ENCODE measurements around the gene C19orf85. TPM values are rescaled to one million over a fixed set of nuclear protein-coding genes. Genes with fewer than 3 reads are reported as not detected.

C19orf85 gene
- total RNA-seq, 1 experiment from 2014 or later = not detected

DNA sequence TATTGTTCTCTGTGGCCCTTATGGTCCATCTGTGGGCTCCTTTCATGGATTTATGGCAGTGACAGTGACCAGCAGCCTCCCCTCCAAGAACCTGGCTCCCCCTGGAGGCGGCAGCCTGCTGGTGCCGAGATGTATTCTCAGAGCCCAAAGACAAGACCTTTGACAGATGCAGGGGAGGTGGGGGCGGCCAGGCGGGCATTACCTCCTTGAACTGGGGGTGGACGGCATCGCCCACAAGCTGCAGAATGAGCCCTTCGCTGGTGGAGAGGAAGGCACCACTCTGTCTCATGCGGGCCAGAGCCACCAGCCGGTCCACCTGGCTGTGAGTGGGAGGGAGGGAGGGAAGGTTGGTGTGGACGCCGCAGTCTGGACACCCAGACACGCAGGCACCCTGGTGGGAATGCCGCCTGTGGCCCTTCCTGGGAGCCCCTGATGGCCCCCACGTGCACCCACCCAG is 9.7 kb downstream of the C19orf85 start:
- Mint-ChIP-seq H3K27me3 (ENCODE audit: insufficient read depth, unreplicated experiment) (peaks cover 17% of the 10 kb centered on the region), H3K4me3 (ENCODE audit: unreplicated experiment) (no peak overlapping the region), H3K9me3 (ENCODE audit: unreplicated experiment) (no peaks in the 10 kb centered on the region), H3K36me3 (ENCODE audit: insufficient read depth, unreplicated experiment) (peaks cover 8% of the 10 kb centered on the region), H3K27ac (ENCODE audit: unreplicated experiment) (no peak overlapping the region), H3K4me1 (ENCODE audit: low read depth, unreplicated experiment) (peaks cover 15% of the 10 kb centered on the region)
- Histone ChIP-seq H3K27me3 (replicated peaks; ENCODE audit: control insufficient read depth, insufficient read depth, low read length) (peaks cover 2% of the 10 kb centered on the region; the same call in 1 of the 2 replicates), H3K4me1 (peaks cover 21% of the 10 kb centered on the region), H3K4me3 (ENCODE audit: low read depth, low read length) (no peak overlapping the region), H3K9me3 (no peaks in the 10 kb centered on the region), H3K36me3 (ENCODE audit: control insufficient read depth, insufficient read depth, low read length) (no peaks in the 10 kb centered on the region; the same call in none of the 2 replicates)
- peak; percentile 68 for DNase-seq
- CTCF ChIA-PET = no interaction called here
- intact Hi-C loops (cut with micrococcal nuclease; ENCODE audit: unreplicated experiment) = no loop called here
- no TSS peak for BruUV-seq (replicated peaks)
- TF ChIP-seq, protein P1, sequence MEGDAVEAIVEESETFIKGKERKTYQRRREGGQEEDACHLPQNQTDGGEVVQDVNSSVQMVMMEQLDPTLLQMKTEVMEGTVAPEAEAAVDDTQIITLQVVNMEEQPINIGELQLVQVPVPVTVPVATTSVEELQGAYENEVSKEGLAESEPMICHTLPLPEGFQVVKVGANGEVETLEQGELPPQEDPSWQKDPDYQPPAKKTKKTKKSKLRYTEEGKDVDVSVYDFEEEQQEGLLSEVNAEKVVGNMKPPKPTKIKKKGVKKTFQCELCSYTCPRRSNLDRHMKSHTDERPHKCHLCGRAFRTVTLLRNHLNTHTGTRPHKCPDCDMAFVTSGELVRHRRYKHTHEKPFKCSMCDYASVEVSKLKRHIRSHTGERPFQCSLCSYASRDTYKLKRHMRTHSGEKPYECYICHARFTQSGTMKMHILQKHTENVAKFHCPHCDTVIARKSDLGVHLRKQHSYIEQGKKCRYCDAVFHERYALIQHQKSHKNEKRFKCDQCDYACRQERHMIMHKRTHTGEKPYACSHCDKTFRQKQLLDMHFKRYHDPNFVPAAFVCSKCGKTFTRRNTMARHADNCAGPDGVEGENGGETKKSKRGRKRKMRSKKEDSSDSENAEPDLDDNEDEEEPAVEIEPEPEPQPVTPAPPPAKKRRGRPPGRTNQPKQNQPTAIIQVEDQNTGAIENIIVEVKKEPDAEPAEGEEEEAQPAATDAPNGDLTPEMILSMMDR (IDR thresholded peaks at IDR 0.05; ENCODE audit: insufficient read depth in 1 of 2, low read depth in 1 of 2, low read length in 1 of 2, severe bottlenecking in 1 of 2, unreplicated experiment in 1 of 2) = peak; percentile 66 to 69
- POLR2A ChIA-PET = interaction anchor here (0.6 kb wide), 1 partner anchor 175 kb away, joined by 3 read pairs; no protein-coding TSS in a partner anchor

DNA sequence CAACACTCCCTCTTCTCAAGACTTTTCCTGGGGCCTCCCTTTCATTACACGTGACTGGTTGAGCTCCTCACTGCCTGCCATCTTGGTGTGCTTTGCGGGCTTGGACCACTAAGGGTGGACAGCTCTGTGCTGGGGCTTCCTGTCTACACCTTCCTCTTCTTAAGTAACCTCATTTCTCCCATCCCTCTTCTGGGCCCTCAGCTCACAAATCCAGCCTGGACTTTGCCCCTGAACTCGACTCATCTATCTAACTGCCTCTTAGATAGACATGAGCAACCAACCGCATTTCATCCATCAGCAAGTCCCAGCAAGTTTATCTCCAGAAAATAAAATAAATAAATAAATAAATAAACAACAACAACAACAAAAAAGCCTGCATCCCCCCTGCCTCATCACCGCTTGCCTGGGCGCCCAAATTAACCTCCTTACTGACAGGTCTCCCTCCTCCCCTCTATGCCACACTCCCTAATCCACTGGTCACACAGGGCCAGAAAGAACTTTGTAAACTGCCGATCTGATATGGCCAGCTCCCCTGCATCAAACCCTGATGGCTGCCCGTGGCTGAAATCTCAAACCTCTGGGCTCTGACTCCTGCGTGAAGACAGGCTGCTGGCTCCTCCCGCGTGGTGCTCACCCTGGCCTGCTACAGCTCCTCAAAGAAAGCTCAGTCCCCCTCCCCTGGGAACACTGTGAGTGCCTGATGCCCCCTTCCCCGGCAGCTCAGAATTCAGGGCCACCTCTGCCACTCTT is 10.9 kb downstream of the C19orf85 start:
- Mint-ChIP-seq H3K4me1 (ENCODE audit: low read depth, unreplicated experiment) (peaks cover 15% of the 10 kb centered on the region), H3K27me3 (ENCODE audit: insufficient read depth, unreplicated experiment) (peaks cover 19% of the 10 kb centered on the region), H3K27ac (ENCODE audit: unreplicated experiment) (no peak overlapping the region), H3K9me3 (ENCODE audit: unreplicated experiment) (no peaks in the 10 kb centered on the region), H3K36me3 (ENCODE audit: insufficient read depth, unreplicated experiment) (peaks cover 8% of the 10 kb centered on the region), H3K4me3 (ENCODE audit: unreplicated experiment) (peak overlapping the region; percentile 39)
- H3K27me3 ChIP-seq (replicated peaks; ENCODE audit: control insufficient read depth, insufficient read depth, low read length) = peaks cover 2% of the 10 kb centered on the region; the same call in 1 of the 2 replicates
- DNase-seq = no peak
- BruUV-seq (replicated peaks) = no TSS peak
- H3K4me1 ChIP-seq = peaks cover 18% of the 10 kb centered on the region; the same call in 1 of the 2 replicates
- H3K36me3 ChIP-seq (ENCODE audit: control insufficient read depth, insufficient read depth, low read length) = no peaks in the 10 kb centered on the region; the same call in none of the 2 replicates
- no peaks in the 10 kb centered on the region for H3K9me3 ChIP-seq
- intact Hi-C loops (cut with micrococcal nuclease; ENCODE audit: unreplicated experiment) = no loop called here
- TF ChIP-seq, protein P1 (IDR thresholded peaks at IDR 0.05; ENCODE audit: insufficient read depth in 1 of 2, low read depth in 1 of 2, low read length in 1 of 2, severe bottlenecking in 1 of 2, unreplicated experiment in 1 of 2) = no peak
- no peak overlapping the region for H3K4me3 ChIP-seq (ENCODE audit: low read depth, low read length)
- POLR2A ChIA-PET = interaction anchor here (1.1 kb wide), 2 partner anchors 8 to 46 kb away, joined by 3 to 5 read pairs; partner anchors contain the start of gene UBE2S
- CTCF ChIA-PET = interaction anchor here (0.6 to 1.1 kb wide), 3 partner anchors 14 to 343 kb away, joined by 3 to 4 read pairs (median 3); no protein-coding TSS in a partner anchor

DNA sequence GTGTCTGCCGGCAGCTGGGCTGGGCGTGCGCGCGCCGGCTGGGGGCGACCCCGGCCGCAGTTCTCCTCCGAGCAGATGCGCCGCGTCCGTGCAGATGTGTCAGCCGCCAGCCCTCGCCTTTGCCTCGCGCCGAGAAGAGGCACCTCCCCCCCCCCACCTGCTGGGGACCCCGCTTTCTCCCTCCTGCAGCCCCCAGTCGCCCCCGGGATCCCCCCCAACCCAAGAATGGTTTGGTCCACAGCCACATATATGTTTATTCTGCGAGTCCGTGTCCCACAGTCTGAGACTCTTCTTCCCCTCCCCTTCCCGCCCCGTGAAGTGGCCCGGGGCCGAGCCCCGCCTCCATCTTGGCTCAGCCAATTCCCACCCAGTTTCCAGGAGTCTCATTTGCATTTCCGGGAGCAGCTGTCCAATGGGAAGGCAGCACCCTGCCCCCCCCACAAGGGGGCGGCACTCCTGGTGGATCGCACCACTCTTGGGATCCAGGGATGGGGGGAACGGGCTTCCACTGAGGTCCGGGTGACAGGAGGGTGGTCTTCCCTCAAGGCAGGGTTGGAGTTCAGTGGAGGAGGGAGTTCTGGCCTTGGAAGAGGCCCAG is 11.7 kb downstream of the C19orf85 start:
- Histone ChIP-seq H3K36me3 (ENCODE audit: control insufficient read depth, insufficient read depth, low read length) (no peaks in the 10 kb centered on the region; the same call in none of the 2 replicates), H3K9me3 (no peaks in the 10 kb centered on the region), H3K4me3 (ENCODE audit: low read depth, low read length) (no peak overlapping the region), H3K4me1 (peaks cover 18% of the 10 kb centered on the region; the same call in 1 of the 2 replicates), H3K27me3 (replicated peaks; ENCODE audit: control insufficient read depth, insufficient read depth, low read length) (peaks cover 2% of the 10 kb centered on the region; the same call in 1 of the 2 replicates)
- Mint-ChIP-seq H3K36me3 (ENCODE audit: insufficient read depth, unreplicated experiment) (peaks cover 8% of the 10 kb centered on the region), H3K4me3 (ENCODE audit: unreplicated experiment) (peak overlapping the region; percentile 39), H3K27me3 (ENCODE audit: insufficient read depth, unreplicated experiment) (peaks cover 19% of the 10 kb centered on the region), H3K4me1 (ENCODE audit: low read depth, unreplicated experiment) (peaks cover 15% of the 10 kb centered on the region), H3K9me3 (ENCODE audit: unreplicated experiment) (no peaks in the 10 kb centered on the region), H3K27ac (ENCODE audit: unreplicated experiment) (no peak overlapping the region)
- TF ChIP-seq, protein P1 (IDR thresholded peaks at IDR 0.05; ENCODE audit: insufficient read depth in 1 of 2, low read depth in 1 of 2, low read length in 1 of 2, severe bottlenecking in 1 of 2, unreplicated experiment in 1 of 2) = no peak
- ChIA-PET POLR2A (interaction anchor here (1.1 kb wide), 2 partner anchors 9 to 45 kb away, joined by 3 to 5 read pairs; partner anchors contain the start of gene UBE2S), CTCF (interaction anchor here (0.6 to 1.1 kb wide), 3 partner anchors 15 to 342 kb away, joined by 3 to 4 read pairs (median 3); no protein-coding TSS in a partner anchor)
- intact Hi-C loops (cut with micrococcal nuclease; ENCODE audit: unreplicated experiment) = loop anchor here (1.0 kb wide), 1 partner anchor 8 kb away; the partner anchor contains the start of gene ISOC2
- BruUV-seq (replicated peaks) = no TSS peak
- peak; percentile 73 to 83 for DNase-seq
